Iris pigment epithelial cell (primary cell): Measurements from ENCODE around the gene KCNQ1.

Experiments used
- DNase-seq: peaks from one replicate; pipeline ENCODE4 v3.0.0-alpha.2; 2011; ENCODE audit warnings: low read depth

Gene KCNQ1

DNA sequence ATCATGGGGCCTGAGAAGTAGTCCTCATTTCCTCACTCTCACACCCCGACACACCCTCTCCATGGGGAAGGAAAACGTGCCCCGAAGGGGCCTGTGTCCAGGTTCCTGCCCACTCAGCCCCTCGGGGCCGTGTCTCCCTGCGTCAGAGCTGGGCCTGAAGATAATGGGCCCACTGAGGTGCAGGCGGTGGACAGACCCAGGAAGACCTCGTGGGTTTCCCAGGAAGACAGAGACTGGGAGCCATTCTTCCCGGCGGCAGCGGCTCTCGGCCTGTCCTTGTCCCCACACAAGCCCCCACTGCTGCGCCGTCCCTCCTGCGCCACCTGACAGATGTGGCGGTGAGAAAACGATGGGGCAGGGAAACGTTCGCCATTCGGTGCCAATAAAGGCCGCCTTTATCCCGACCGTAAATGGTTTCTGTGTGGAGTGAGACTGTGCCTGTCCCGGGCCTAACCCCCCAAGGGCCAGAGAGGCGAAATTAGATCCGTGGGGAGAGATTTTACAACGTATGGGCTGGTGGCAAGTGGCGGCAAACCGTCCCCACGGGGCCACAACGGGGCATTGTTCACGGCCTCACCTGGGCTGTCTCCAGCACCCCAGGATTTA lies 351.8 kb downstream of the KCNQ1 start:
- no peak for DNase-seq

DNA sequence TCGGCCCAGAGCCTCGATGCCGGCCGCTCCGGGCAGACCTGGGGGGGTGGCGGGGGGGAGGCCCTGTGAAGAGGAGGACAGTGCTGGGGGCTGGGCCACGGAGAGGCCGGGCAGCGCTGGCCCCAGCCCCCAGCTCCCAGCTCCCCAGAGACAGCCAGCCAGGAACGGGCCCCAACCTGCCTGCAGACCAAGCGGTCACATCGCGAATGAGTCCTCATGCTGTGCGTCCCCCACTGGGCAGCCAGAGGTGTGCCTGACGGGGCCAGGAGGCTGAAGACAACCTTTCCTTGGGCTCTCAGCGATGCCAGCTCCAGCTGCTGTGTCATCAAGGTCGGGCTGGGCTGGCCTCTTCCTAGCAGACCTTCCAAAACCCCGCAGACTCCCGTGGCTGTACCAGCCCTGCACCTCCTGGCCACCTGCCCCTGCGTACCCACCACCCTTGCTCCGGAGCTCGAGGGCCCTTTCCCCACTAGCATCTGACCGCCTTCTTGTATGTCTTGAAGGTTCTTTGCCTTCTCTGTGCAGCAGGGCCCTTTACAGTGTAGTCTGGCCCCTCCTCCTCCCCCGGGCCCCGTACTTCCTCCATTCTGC lies 352.4 kb downstream of the KCNQ1 start:
- no peak for DNase-seq

DNA sequence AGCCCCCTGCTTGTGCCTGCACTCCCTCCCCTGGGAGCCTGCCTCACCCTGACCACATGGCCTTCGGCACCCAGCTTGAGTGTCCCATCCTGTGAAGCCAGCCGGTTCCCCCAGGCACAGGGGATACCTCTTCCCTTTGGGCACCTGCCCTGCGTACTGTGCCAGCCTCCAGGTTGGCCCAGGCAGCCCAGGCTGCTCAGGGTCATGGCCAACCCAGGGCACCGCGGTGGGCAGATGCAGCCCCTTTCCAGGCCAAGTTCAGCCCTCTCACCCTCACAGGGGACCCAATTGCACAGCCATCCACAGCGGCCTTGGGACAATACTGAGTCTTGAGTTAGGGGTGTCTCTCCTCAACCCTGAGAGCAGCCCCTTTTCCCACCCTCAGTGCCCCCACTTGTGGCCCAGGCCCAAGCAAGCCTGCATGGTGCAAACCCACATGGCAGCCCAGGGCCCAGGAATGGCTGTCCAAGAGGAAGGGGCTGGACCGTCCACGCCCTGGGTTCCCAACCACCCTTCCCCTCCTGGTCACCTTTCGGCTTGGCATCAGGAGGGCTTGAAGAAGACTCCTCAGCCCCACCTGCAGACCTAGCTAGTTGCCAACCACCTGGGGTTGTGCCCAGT lies 353.0 kb downstream of the KCNQ1 start:
- no peak for DNase-seq

DNA sequence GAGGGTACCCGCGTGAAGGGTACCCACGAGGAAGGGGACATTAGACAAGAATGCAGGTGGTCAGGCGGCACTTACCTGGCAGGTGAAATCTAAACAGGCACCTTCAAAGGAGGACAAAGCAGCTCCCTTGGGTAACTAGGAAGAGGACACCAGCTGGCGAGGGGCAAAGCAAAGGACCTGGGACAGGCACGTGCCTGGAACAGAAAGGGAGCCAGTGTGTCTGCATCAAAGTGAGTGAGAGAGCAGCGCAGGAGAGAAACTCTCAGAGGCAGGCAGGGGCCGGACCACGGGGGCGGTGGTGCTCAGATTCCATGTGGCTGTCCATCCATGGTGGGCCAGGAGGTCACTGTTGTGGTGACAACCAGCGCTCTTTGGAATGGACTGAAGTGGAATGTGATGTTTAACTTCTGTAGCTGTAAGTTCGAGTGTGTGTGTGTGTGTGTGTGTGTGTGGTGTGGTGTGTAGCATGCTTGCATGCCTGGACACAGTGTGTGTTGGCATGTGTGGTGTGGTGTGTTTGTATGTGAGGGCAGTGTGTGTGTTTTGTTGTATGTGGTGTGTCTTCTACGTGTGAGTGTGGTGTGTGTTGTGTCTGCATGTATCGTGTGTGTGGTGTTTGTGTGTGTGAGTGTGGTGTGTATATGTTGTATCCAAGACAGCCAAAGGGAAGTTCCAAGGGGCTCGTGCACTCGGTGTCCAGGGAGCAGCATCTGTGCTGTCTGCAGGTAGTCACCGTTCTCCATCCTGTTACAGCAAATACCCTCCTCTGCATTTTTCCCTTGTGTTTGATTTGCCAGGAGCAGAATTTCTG lies 354.3 kb downstream of the KCNQ1 start:
- DNase-seq: no peak

DNA sequence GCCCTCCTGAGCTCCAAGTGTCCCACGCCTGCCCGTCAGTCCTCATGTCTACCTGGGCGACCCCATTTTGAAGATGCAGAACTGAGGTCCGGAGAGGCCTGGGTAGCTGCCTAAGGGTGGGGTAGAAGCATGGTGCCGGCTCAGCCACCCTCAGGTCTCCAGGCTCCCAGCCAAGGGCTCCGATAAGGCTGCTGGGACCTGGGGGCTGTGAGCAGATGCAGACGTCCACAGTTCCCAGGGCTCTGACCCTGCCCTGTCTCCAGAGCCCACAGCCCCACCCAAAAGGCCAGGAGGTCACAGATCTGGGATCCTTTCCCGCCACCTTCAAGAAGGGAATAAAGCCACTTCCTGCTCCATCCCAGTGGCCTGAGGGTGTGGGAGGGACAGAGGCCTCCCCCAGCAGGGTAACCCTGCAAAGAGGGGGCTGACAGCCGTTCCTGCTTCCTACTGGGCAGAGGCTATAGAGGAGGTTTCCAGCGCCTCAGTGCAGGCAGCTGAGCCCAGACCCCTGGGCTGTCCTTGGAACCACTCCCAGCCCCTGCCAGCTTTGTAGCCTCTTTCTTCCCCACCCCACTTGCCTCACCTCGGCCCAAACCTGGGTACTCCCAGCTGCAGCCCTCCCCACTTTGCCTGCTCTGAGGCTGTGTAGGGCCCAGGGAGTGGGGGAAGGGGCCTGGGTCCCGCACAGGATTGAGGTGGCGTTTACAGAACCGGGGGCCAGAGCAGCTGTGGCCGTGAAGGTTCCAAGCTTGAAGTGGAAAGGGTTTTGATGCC lies 355.3 kb downstream of the KCNQ1 start:
- DNase-seq: no peak

DNA sequence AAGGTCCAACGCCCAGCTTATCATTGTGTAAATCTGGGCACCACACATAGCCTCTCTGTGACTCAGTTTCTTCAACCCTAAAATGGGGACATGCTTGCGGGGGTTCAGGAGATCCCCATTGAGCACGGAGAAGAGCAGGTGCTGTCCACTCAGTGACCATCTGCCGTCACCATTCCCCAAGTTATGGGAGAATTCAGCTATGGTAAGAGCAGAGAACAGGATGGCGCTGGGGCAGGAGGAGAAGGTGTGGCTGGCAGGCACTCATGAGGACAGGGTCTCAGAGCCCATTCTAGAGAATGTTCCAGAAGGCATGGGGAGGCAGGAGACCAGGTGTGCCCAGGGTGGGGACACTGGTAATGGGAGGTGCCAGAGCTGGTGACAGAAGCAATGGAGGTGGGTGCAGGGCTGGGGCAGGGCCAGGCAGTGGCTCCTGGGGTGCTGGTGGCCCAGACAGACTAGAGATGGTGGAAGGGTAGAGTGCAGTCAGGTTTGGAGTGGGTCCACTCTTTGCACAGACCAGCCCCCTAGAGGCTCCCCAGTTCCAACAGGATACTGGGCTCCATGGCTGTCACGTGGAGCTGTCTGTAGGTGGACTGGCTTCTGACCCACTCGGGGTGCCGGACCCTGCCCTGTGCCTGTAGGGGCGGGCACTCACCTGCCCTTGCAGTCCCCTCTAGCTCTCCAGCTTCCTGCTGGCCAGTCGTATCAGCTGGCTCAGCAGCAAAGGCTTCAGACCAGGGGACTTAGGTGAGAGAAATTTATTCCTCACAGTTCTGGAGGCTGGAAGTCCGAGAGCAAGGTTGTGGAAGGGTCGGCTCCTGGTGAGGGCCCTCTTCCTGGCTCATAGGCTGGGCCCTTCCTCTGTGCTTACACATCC lies 356.1 kb downstream of the KCNQ1 start:
- DNase-seq: no peak

DNA sequence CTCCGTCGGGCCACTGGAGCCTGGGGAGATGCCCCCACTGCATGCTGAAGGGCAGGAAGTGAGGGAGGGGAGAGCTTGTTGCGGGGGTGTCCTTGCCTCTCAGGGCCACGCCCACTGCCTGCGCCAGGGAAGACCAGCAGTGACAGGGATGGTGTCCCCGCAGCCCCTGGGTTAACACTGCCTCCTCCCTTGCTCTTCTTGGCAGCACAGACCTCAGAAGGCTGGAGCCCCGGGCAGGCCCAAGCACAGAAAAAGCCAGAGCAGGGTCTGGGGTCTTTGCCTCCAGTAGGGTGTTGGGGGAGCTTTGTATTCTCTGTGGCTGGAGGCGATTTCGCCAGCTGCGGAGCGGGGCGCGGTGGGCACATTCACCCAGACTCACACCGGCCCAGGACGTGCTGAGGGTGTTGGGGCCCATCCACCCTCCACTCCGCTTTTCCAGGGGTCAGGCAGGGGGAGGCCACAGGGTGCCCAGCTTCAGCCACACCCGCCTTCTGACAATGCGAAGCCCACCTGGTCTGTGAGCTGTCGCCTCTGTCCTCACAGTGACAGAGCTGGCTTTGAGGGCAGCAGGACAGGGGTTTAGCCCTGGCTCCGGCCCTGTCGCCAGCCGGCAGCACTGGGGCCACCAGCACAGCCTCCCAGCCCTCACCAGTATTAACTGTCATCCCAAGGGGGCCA lies 357.0 kb downstream of the KCNQ1 start:
- no peak for DNase-seq

DNA sequence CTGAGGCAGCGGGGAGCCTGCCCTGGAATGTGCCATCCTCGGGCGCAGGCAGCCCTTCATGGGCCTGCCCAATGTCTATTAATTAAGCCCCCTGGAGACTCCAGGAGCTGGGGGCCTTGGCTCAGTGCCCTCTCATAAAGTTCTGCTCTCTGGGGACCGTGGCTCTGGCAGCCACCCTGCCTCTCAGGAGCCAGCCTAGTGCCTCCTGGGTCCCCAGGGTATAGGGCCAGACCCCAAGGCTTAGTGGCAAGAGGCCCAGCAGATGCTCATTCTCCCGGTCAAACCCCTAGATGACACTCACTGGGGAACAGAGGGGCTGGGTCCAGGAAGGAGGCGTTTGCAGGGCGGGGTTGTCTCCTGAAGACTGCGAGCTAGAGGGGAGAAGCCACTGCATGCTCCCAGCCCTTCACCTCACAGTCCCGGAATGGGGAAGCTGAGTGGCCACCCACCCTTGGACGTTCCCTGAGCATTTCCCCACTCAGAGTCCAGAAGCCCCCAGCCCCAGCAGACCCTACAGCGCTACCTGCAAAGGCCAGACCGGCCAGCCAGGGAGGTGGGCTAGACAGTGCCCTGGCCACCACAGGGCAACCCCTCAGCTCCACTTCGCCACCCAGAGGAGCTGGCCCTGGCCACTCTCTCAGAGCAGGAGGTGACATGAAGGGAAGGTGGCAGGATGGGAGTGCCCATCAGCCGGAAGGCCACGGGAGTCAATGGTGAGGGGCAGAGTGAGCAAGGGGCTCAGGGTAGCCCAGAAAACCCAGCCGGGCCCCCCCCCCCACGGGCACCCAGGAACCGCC lies 357.8 kb downstream of the KCNQ1 start:
- DNase-seq: no peak

DNA sequence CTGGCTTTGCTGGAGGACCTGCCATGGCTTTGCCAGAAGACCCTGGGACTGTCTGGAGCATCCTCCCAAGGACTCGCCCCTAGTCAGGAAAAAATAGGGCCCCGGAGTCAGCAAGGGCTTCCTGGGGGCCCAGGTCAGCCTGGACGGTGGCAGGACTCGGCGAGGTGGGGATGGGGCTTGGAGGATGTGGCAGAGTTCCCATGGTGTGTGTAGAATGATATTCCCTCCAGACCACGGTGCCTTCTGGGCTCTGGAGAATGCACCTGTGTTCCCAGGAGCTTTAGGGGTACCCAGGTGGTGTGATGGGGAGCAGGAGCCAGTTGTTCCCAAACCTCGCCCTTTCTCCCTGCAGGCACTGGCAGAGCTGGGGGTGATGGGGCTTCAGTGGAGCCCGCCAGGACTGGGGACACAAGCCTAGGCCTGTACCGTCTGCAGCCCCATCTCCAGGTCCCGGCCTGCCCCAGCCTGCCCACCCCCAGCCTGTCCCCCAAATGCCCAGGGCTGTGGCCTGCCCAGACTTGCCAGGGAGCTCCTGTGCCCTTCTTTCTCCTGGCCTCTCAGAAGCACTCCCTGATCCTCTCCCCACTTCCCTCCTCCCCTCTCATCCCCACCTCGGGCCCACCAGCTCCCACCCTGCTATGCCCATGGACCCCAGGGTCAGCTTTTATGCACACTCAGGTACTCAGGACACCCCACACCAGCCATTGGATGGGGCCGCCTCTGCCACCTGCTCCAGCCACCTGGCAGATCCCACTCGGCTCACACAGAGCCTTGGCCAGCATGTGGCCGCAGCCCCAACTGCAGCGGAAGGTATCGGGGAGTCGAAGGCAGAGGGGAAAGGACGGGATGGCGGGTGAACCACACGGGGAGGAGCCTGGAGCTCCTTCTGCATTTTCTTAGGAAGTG lies 358.6 kb downstream of the KCNQ1 start:
- no peak for DNase-seq

DNA sequence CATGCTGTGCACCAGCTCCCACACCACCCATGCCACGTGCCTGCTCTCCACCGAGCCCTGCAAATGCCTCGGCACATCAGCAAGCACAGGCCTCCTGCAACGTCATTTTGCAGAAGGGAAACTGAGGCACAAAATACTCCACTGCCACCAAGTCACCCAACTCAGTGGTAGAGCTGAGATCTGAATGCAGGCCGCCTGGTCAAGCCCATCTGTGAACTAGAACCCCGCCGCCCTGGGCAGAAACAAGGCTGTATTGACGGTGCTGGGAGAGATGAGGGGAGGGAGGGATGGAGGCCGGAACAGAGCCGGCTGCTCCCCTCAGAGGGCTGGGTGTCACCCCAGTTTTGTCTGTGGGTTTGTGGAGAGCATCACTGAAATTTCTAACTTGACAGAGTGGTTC lies 359.4 kb downstream of the KCNQ1 start:
- DNase-seq: no peak

DNA sequence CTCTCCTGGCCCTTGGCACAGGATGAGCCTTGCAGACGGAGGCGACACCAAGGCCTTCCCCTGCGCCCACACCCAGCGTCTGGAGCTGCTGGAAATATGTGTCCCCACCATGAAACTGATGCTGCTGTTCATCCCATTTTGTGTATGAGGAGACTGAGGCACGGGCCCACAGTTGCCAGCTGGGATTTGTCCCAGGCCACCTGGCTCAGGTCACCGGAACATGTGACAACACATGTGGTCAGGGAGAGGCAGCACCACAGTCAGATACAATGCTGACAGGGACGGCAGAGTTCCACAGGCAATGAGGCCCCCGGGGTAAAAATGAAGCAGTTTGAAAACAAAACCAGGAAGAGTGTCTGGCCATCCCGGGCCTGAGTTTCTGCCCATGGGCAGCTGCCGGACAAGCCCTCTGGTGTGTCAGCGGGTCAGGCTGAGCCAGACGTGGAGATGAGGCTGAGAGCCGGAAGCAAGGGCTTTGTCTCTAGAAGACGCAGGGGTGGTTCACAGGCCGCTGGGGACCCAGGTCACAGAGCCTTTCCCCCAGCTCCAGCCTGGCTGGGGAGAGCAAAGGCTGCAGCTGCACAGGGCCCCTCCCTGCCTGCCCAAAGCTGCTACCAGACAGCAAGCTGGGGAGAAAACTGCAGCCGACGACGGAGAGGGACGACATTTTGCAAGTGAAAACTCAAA lies 360.0 kb downstream of the KCNQ1 start:
- DNase-seq: no peak

DNA sequence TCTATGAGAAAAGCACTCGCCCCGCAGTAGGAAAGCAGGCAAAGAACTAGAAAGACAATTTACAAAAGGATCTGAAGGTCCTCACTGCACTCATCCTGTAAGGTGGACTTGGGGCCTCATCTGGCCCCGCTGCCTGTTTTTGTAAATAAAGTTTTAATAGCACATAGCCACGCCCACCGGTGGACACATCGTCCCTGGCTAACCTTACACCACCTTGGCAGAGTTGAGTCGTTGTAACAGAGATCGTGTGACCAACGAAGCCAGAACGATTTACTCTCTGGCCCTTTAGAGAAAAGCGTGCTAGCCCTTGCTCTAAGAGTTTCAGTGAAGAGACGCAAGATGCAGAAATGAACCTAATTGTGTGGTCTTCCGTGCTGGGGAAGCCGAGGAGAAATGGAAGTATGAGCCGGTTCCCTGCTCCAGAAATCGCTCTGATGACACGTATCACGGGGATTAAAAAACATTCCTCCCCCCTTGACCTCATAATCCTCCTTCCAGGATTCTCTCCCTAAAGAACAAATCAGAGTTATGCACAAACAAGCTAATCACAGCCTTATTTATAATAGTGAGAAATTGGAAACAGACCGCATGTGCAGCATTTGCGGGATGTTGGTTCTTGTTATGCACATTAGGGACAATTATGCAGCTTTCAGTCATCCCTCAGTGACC lies 360.7 kb downstream of the KCNQ1 start:
- no peak for DNase-seq

DNA sequence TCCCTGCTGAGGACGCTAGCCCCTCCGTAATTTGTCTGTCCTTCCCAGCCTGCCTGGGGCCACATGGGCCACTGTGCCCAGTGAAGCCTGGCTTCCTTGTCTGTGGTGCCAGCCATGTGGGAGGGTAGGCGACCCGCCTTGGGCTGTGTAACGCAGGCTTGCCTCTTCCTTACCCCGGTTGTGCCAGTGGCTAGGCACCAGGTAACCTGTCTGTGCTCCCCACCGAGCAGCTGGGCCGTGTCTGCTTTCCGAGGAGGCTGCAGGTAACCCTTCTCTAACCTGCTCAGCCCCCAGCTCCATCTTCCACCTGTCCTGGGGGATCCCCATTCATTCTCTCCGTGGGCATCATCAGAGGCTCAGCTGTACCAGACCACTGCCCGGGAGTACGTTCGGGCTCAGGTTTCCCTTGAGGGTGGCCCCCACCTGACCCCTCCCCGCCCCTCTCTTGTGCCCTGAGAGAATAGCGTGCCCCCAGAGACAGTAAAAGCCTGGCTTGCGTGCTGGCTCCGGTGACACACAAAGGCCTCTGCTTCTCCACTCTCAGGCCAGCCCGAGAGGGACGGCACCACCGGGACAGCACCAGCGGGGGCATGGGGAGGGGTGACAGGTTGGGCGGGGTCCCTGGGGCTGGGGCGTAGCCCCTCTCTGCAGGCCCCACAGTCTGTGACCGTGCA lies 361.7 kb downstream of the KCNQ1 start:
- DNase-seq: no peak

DNA sequence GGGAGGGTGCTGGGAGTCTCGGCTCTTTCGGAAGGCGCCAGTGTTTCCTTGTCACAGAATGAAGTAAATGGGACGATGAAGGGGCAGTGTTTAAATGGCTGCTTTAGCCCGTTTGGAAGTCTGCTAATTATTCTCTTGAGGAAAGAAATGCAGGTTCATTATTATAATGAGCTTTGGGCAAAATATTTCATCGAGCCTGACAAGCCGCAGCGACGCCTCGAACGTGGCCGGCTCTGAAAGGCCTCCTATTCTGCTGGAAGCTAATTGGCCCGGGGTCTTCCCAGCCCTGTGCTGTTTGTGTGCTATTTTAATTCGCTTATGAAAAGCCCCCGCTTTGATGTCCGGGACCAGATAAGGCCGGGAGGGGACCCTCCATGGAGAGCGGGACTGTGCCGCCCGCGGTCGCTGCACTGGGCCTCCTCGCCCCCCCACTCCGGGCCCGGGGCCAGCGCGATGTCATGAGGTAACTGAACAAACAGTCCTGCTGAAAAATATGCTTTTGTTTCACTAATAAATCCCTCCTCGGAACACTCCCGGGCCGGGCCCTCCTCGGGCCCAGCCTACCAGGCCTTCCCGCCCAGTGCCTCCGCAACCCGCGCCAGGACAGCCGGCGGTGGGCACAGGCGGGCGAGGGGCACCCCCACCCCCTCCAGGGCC lies 362.3 kb downstream of the KCNQ1 start:
- DNase-seq: peak; percentile 36

DNA sequence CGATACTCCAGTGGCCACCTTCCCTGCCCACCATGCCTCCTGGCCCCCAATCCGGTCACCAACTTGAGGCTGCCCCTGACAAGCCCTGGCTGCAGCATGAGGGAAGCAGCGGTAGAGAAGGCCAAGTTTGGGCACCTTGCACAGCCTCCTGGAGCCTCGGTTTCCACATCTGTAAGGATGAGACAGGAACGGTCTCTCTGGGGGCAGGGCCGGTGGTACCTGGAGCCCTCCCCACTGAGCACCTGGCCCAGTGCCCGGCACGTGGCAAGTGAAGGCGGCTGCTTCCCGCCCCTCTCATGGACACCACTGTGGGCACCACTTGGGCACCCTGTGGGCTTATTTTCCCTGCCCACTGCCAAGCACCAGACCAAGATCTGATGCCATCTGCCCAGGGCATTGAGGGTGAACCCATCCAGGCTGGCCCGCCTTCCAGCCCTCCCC lies 363.0 kb downstream of the KCNQ1 start:
- no peak for DNase-seq
